CD14-positive monocyte (primary cell): ENCODE measurements around the gene TENT4B. TPM values are rescaled to one million over a fixed set of nuclear protein-coding genes. Genes with fewer than 3 reads are reported as not detected.

Source experiments
- DNase-seq, 3 donors: peaks; one replicate each; pipeline ENCODE4 v3.0.0-alpha.2; 2011 to 2022
- H2AFZ ChIP-seq: 2 replicates; pipeline ENCODE4 v1.6.0; 2012; ENCODE audit warnings: mild to moderate bottlenecking, low read depth, low read length, inconsistent platforms; ENCODE audit not compliant: insufficient read depth, poor library complexity, severe bottlenecking
- H3K27ac ChIP-seq, 2 donors: 1 replicate in 1 of 2; 2 replicates in 1 of 2; pipeline ENCODE4 v1.5.1; 2012 to 2013; ENCODE audit warnings: low read length in 2 of 2, control low read depth in 1 of 2, inconsistent platforms in 1 of 2, low read depth in 1 of 2, mild to moderate bottlenecking in 1 of 2
- H3K27me3 ChIP-seq, 2 donors: one replicate each; pipeline versions ENCODE4 v1.6.0 to v1.6.1; 2011 to 2013; ENCODE audit warnings: low read length in 2 of 2; ENCODE audit not compliant: control insufficient read depth in 2 of 2, insufficient read depth in 2 of 2
- H3K36me3 ChIP-seq, 2 donors: replicated peaks in 1 of 2; 1 replicate in 1 of 2; 2 replicates in 1 of 2; pipeline versions ENCODE4 v1.5.1 to v1.6.1; 2012 to 2013; ENCODE audit warnings: low read length in 2 of 2, control low read depth in 1 of 2, inconsistent platforms in 1 of 2, mild to moderate bottlenecking in 1 of 2; ENCODE audit not compliant: insufficient read depth in 2 of 2, control insufficient read depth in 1 of 2
- H3K4me1 ChIP-seq, 2 donors: 1 replicate in 1 of 2; 2 replicates in 1 of 2; pipeline versions ENCODE4 v1.5.1 to v1.6.1; 2012 to 2013; ENCODE audit warnings: low read length in 2 of 2, control low read depth in 1 of 2, inconsistent platforms in 1 of 2, mild to moderate bottlenecking in 1 of 2, moderate library complexity in 1 of 2; ENCODE audit not compliant: insufficient read depth in 2 of 2, control insufficient read depth in 1 of 2
- H3K4me2 ChIP-seq: replicated peaks from 2 replicates; pipeline ENCODE3; 2012; ENCODE audit warnings: low read length, moderate library complexity, mild to moderate bottlenecking; ENCODE audit not compliant: poor library complexity, severe bottlenecking; ENCODE audit errors: extremely low read depth
- H3K4me3 ChIP-seq, 3 experiments: fragments of 200-600 bp in 1 of 3; sonication (generic) in 1 of 3; replicated peaks in 1 of 3; 1 replicate in 2 of 3; 2 replicates in 1 of 3; pipeline ENCODE4 v1.5.1; 2011 to 2013; ENCODE audit warnings: low read length in 3 of 3, mild to moderate bottlenecking in 3 of 3, control low read depth in 2 of 3, low read depth in 2 of 3, inconsistent platforms in 1 of 3, moderate library complexity in 1 of 3
- H3K79me2 ChIP-seq: 2 replicates; pipeline ENCODE4 v1.6.0; 2012; ENCODE audit warnings: mild to moderate bottlenecking, control low read depth, inconsistent platforms, low read length, moderate library complexity; ENCODE audit not compliant: insufficient read depth
- H3K9ac ChIP-seq: 2 replicates; pipeline ENCODE4 v1.6.0; 2017; ENCODE audit warnings: low read length, mild to moderate bottlenecking; ENCODE audit not compliant: insufficient read depth, poor library complexity, severe bottlenecking
- H3K9me3 ChIP-seq, 2 donors: replicated peaks in 1 of 2; 1 replicate in 1 of 2; 2 replicates in 1 of 2; pipeline versions ENCODE4 v1.5.1 to v1.6.1; 2012 to 2013; ENCODE audit warnings: low read length in 2 of 2, control low read depth in 1 of 2; ENCODE audit not compliant: control insufficient read depth in 1 of 2, insufficient read depth in 1 of 2
- H4K20me1 ChIP-seq: 2 replicates; pipeline ENCODE4 v1.6.0; 2012; ENCODE audit warnings: mild to moderate bottlenecking, low read length, control low read depth, moderate library complexity; ENCODE audit not compliant: insufficient read depth
- H3K27ac Mint-ChIP-seq, 7 donors: one replicate each; pipeline ENCODE4 v1.8.0; 2020; ENCODE audit warnings: mild to moderate bottlenecking in 7 of 7, mixed read lengths in 7 of 7, moderate library complexity in 6 of 7, inconsistent platforms in 2 of 7
- H3K27me3 Mint-ChIP-seq, 3 donors: one replicate each; pipeline ENCODE4 v1.8.0; 2021 to 2022; ENCODE audit warnings: low read depth in 3 of 3, mild to moderate bottlenecking in 3 of 3, mixed read lengths in 3 of 3, moderate library complexity in 3 of 3, inconsistent platforms in 1 of 3
- H3K36me3 Mint-ChIP-seq, 2 donors: one replicate each; pipeline ENCODE4 v1.8.0; 2020; ENCODE audit warnings: mixed read lengths in 2 of 2, inconsistent platforms in 1 of 2, mild to moderate bottlenecking in 1 of 2
- H3K4me1 Mint-ChIP-seq: one replicate; pipeline ENCODE4 v1.8.0; 2020; ENCODE audit warnings: mild to moderate bottlenecking, mixed read lengths
- H3K4me3 Mint-ChIP-seq, 2 donors: one replicate each; pipeline ENCODE4 v1.8.0; 2020; ENCODE audit warnings: mild to moderate bottlenecking in 2 of 2, mixed read lengths in 2 of 2, moderate library complexity in 1 of 2
- H3K9me3 Mint-ChIP-seq, 7 donors: one replicate each; pipeline ENCODE4 v1.8.0; 2020 to 2022; ENCODE audit warnings: mixed read lengths in 7 of 7, mild to moderate bottlenecking in 6 of 7, moderate library complexity in 6 of 7, inconsistent platforms in 2 of 7
- CTCF ChIP-seq: fragments of 200-600 bp; IDR thresholded peaks from one replicate; pipeline ENCODE4 v1.8.0; 2022; ENCODE audit warnings: antibody characterized with exemption, mild to moderate bottlenecking
- WGBS: methylation state at CpG from one replicate; pipeline ENCODE4 v1.1.5; 2013; ENCODE audit warnings: missing lambda C conversion rate; ENCODE audit not compliant: insufficient coverage; 5-methylcytosine and 5-hydroxymethylcytosine counted together
- intact Hi-C, 2 donors: fragments of 100-400 bp; cut with micrococcal nuclease; formaldehyde crosslinking; loops; one replicate each; pipeline versions ENCODE4 v1.15.0 to v1.15.1; 2023
- polyA plus RNA-seq, 3 donors: library from polyadenylated mRNA; depleted of rRNA in 1 of 3; unstranded in 2 of 3; stranded (reverse) in 1 of 3; fragments of 300-500 nt in 2 of 3; fragments of >200 nt in 1 of 3; fragmentation: Illumina TruSeq in 2 of 3; gene quantifications; 1 replicate in 2 of 3; 2 replicates in 1 of 3; pipeline ENCODE4 v1.2.3, GENCODE V29; 2012 to 2021

The TENT4B gene
- polyA plus RNA-seq, 3 donors: 1.4 to 9.0 (median 1.7) TPM

DNA sequence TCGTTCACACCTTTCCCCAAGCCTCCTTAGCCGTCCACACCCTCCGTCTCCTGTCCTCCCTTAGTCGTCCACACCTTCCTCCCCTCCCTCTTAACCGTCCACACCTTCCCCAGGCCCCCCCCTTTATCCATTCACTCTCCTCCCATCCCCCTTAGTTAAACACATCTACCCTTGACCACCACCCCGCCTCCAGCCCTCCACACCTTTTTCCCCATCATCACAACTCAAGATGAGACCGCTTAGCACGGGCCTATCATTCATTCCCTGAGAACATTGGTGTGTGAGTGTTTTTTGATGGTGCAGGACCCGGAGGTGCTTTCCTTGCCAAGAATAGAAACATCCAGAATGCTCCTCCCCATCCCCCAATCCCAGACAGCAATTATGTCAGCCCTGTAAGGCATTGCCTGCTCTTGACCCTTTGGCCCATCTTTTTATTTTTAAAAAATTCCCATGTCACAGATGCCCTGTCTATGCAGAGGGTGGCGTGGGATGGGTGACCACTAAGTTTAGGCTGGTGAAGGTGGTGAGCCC is 1.4 kb downstream of the TENT4B start:
- Histone ChIP-seq H3K79me2 (peaks cover 58% of the 10 kb centered on the region), H2AFZ (no peak overlapping the region), H3K4me1 (peaks cover 30 to 38% of the 10 kb centered on the region in 2 donors), H3K9me3 (no peaks in the 10 kb centered on the region), H3K4me3 (peak overlapping the region; percentile 75 to 97 (median 96)), H3K27me3 (no peaks in the 10 kb centered on the region), H4K20me1 (peaks cover 57% of the 10 kb centered on the region), H3K36me3 (no peaks in the 10 kb centered on the region), H3K4me2 (peak overlapping the region; percentile 93), H3K9ac (peak overlapping the region; percentile 80), H3K27ac (peak overlapping the region; percentile 12 to 84)
- WGBS: 67% methylated on average over 4 of the region's 10 CpGs
- Mint-ChIP-seq H3K27me3 (no peaks in the 10 kb centered on the region), H3K4me3 (peak overlapping the region; percentile 90 to 94), H3K9me3 (no peaks in the 10 kb centered on the region), H3K4me1 (peaks cover 46% of the 10 kb centered on the region), H3K36me3 (peaks cover 15 to 16% of the 10 kb centered on the region in 2 donors), H3K27ac (peak overlapping the region; percentile 53 to 95 (median 88))
- intact Hi-C loops: loop anchor here (5.0 to 10.0 kb wide), 9 partner anchors 47 to 530 kb away; partner anchors contain the start of genes CNEP1R1 (in 1 of the 2), HEATR3 (in 1 of the 2) and SNX20 (in 1 of the 2)
- no peak for DNase-seq
- no peak for TF ChIP-seq CTCF

DNA sequence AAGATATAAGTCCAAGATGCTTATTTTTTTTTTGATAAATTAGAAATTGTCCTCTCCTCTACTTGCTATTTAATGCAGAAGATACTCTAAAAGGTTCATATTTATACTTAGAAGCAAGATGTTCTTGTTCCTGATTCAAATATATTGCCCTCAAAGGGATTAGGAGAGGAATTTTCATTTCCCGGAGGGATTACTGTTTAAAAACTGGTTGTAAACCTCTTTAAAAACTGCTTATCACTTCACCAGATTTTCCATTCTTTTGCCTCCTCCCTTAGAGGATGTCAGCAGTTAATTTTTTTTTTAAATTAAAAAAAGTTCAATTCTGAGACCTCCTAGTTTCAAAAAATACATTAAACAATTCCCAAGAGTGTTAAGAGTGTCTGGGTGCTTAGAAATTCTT is 2.8 kb downstream of the TENT4B start:
- Histone ChIP-seq H3K4me3 (peak overlapping the region in 2 of 3 experiments; percentile 96 to 97), H3K9ac (peak overlapping the region; percentile 80), H4K20me1 (peaks cover 71% of the 10 kb centered on the region), H3K79me2 (peaks cover 72% of the 10 kb centered on the region), H3K36me3 (peaks cover 2 to 10% of the 10 kb centered on the region in 2 donors), H3K4me2 (peak overlapping the region; percentile 93), H2AFZ (no peak overlapping the region), H3K9me3 (no peaks in the 10 kb centered on the region), H3K4me1 (peaks cover 32 to 41% of the 10 kb centered on the region in 2 donors), H3K27ac (peak overlapping the region in 1 of 2 donors; percentile 84), H3K27me3 (no peaks in the 10 kb centered on the region)
- H3K9me3 Mint-ChIP-seq: no peaks in the 10 kb centered on the region
- peak overlapping the region in 5 of 7 donors; percentile 80 to 89 (median 88) for H3K27ac Mint-ChIP-seq
- peaks cover 55% of the 10 kb centered on the region for H3K4me1 Mint-ChIP-seq
- intact Hi-C loops: loop anchor here in 1 of 2 donors (10.0 kb wide), 2 partner anchors 219 to 529 kb away; partner anchors contain the start of gene SNX20
- WGBS: no CpG with 5 or more reads among the region's 1 CpG
- no peak for DNase-seq
- no peaks in the 10 kb centered on the region for H3K27me3 Mint-ChIP-seq
- no peak for TF ChIP-seq CTCF
- peak overlapping the region; percentile 90 to 94 for H3K4me3 Mint-ChIP-seq
- H3K36me3 Mint-ChIP-seq: peaks cover 22 to 23% of the 10 kb centered on the region in 2 donors
